ENCODE results near the gene ATP1B4.

Gene ATP1B4

GRCh38 chrX:120358737-120359456, 3.0 kb upstream of the ATP1B4 start:
- TF ChIP-seq GATA2 (IDR thresholded peaks at IDR 0.05; ENCODE audit: low read depth, low read length) = no peak
- TF ChIP-seq GATA3 (IDR thresholded peaks at IDR 0.05; ENCODE audit: low read depth, low read length) = no peak

- TF ChIP-seq GATA2 (IDR thresholded peaks at IDR 0.05; ENCODE audit: low read depth, low read length) (no peak), GATA3 (IDR thresholded peaks at IDR 0.05; ENCODE audit: low read depth, low read length) (no peak)
Measured at GRCh38 chrX:120365320-120365719, 3.4 kb downstream of the ATP1B4 start.

- TF ChIP-seq GATA3 (IDR thresholded peaks at IDR 0.05; ENCODE audit: low read depth, low read length) (no peak), GATA2 (IDR thresholded peaks at IDR 0.05; ENCODE audit: low read depth, low read length) (no peak)
Measured at GRCh38 chrX:120365968-120366367, 4.1 kb downstream of the ATP1B4 start.

DNA sequence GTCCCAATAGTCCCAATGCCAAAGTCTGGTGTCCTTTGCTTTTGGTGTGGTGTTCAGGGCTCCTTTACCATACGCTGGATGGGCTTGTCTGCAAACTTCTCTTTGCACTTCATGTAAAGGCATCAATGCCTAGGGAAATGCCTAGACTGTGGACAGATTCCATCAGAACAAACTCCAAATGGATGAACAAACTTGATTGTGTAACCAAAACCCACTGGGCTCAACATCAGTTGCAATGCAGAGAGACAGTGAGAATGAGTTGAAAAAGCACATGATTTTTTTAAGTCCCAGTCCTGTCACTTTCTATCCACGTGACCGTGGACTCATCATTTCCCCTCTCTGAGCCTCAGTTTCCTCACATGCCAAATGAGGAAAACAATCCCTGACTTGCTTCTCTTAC, 4.9 kb downstream of the ATP1B4 start:
- no peak for TF ChIP-seq GATA3 (IDR thresholded peaks at IDR 0.05; ENCODE audit: low read depth, low read length)
- no peak for TF ChIP-seq GATA2 (IDR thresholded peaks at IDR 0.05; ENCODE audit: low read depth, low read length)

DNA sequence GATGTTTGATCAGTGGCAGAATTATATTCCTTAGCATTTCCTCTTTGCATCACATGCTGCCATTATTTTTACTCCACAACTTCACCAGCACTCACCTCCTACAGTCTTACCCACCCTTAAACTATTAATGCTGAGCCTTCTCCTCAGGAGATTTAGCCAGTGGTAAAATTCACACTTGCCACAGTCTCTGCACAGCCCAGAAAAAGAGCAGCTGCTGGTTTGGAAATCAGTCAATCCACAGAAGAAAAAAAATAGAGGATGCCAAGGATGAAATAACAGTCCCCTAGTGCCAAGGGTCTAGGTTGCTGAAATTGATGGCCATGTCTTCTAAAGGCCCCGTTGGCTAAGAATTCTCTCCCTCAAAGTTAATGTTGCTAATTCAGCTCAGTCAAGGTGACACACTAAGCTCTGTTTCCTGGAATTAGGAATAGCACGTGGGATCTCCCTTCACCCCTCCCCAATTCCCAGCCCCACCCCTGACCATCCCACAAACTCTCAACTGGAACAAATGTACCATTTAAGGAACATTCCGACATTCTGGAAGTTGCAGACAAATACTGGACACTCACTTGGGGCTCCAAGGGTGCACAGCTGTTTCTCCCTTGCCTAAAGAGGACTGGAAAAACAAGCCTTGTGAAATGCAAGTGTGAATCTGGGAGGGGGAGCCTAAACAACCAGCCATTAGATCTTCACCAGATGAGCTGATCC, 5.7 kb downstream of the ATP1B4 start:
- TF ChIP-seq GATA2 (IDR thresholded peaks at IDR 0.05; ENCODE audit: low read depth, low read length) = no peak
- no peak for TF ChIP-seq GATA3 (IDR thresholded peaks at IDR 0.05; ENCODE audit: low read depth, low read length)

GRCh38 chrX:120372667-120373370, 10.9 kb downstream of the ATP1B4 start:
- no peak for TF ChIP-seq GATA3 (IDR thresholded peaks at IDR 0.05; ENCODE audit: low read depth, low read length)
- no peak for TF ChIP-seq GATA2 (IDR thresholded peaks at IDR 0.05; ENCODE audit: low read depth, low read length)

- TF ChIP-seq GATA2 (IDR thresholded peaks at IDR 0.05; ENCODE audit: low read depth, low read length) (no peak), GATA3 (IDR thresholded peaks at IDR 0.05; ENCODE audit: low read depth, low read length) (no peak)
Measured at GRCh38 chrX:120377179-120377578, 15.3 kb downstream of the ATP1B4 start.

GRCh38 chrX:120377715-120378114, 15.8 kb downstream of the ATP1B4 start:
- TF ChIP-seq GATA2 (IDR thresholded peaks at IDR 0.05; ENCODE audit: low read depth, low read length) (no peak), GATA3 (IDR thresholded peaks at IDR 0.05; ENCODE audit: low read depth, low read length) (no peak)

- TF ChIP-seq GATA2 (IDR thresholded peaks at IDR 0.05; ENCODE audit: low read depth, low read length) (no peak), GATA3 (IDR thresholded peaks at IDR 0.05; ENCODE audit: low read depth, low read length) (no peak)
Measured at GRCh38 chrX:120378570-120378969, 16.7 kb downstream of the ATP1B4 start.

DNA sequence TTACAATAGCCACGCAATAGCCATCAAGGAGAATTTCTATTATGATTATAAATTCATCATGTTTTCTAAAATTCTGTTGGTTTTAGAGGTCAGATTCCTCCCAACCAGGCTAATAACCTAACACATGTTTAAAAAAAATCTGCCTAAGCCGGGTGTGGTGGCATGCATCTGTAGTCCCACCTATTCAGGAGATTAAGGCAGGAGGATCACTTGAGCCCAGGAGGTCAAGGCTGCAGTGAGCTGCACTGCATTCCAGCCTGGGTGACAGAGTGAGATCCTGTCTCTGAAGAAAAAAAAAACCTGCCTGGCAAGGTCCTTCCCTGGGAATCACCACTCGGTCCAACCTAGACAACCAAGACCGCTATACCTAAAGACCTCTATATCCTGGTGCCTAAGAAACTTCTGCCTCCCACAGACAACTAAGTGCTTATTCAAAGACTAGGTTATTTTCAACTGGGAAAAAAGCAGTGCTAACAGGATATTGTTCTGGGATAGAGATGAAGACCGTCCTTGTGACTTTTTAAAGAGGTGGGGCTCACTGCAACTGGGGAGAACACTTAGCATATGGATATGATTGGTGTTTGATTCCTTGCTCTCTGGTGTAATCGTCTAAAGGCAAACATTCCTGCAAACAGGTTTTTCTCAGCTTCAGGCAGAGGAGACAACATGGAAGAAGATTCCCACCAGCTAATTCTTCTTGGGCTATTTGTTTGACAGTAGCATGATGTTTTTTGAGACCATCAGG, 18.2 kb downstream of the ATP1B4 start:
- TF ChIP-seq GATA3 (IDR thresholded peaks at IDR 0.05; ENCODE audit: low read depth, low read length) = no peak
- TF ChIP-seq GATA2 (IDR thresholded peaks at IDR 0.05; ENCODE audit: low read depth, low read length) = no peak

DNA sequence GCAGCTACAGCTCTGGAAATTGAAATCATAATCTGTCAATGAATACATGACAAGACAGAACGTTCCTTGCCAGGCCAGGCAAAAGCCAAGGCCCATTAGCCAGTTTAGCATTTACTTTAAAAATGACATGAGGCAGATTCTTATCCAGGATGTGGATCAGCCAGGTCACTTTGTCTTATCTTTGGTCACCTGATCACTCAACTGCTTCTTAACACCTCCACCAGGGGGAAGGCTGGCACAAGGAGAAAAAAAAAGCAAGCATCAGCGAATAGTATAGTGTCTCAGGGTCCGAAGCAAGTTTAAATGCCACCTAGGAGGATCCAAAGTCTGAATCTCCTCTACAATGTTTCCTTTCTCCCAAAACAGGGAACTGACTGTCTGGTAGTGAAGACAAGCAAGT, 18.8 kb downstream of the ATP1B4 start:
- TF ChIP-seq GATA2 (IDR thresholded peaks at IDR 0.05; ENCODE audit: low read depth, low read length) (no peak), GATA3 (IDR thresholded peaks at IDR 0.05; ENCODE audit: low read depth, low read length) (no peak)

GRCh38 chrX:120401301-120401700, 39.4 kb downstream of the ATP1B4 start:
- TF ChIP-seq GATA2 (IDR thresholded peaks at IDR 0.05; ENCODE audit: low read depth, low read length) = no peak
- no peak for TF ChIP-seq GATA3 (IDR thresholded peaks at IDR 0.05; ENCODE audit: low read depth, low read length)

DNA sequence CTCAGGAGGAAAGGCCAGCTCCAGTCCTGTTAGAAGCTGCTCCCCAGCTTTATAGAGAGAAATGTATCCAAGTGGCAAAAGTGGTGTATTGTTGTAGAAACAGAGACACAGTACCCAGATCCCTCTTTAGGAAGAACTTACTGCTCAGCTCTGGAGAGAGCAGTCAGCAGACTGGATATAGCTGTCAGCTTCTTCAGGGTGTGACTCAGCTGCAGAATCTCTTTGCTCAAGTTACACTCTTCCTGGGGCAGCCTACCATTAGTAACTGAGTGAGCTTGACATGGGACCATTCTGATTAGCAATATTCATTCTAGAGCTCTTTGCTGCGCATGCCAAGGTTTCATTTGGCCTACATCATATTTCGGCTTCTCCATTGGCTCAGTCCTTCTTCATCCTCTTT, 40.5 kb downstream of the ATP1B4 start:
- TF ChIP-seq GATA2 (IDR thresholded peaks at IDR 0.05; ENCODE audit: low read depth, low read length) (no peak), GATA3 (IDR thresholded peaks at IDR 0.05; ENCODE audit: low read depth, low read length) (no peak)

GRCh38 chrX:120406638-120407037, 44.7 kb downstream of the ATP1B4 start:
- TF ChIP-seq GATA2 (IDR thresholded peaks at IDR 0.05; ENCODE audit: low read depth, low read length) = no peak
- TF ChIP-seq GATA3 (IDR thresholded peaks at IDR 0.05; ENCODE audit: low read depth, low read length) = no peak
